Uterus (tissue), 2 donors: ENCODE measurements around the gene CRTC3.

Source experiments
- CTCF ChIP-seq, 4 experiments: fragments of 200-600 bp in 2 of 4; fragments of 450-650 bp in 2 of 4; sonication (generic) in 2 of 4; IDR thresholded peaks; one replicate each; pipeline ENCODE4 v1.5.1; 2016 to 2019; ENCODE audit warnings: antibody characterized with exemption in 4 of 4, mild to moderate bottlenecking in 2 of 4, moderate library complexity in 1 of 4
- POLR2A ChIP-seq, 2 donors: fragments of 450-650 bp; IDR thresholded peaks; one replicate each; pipeline ENCODE4 v1.6.1; 2016; ENCODE audit warnings: antibody characterized with exemption in 2 of 2, mild to moderate bottlenecking in 1 of 2, moderate library complexity in 1 of 2

GRCh38 chr15:90580099-90580498 lies 50.4 kb downstream of the CRTC3 start:
- TF ChIP-seq CTCF (IDR thresholded peaks at IDR 0.05) (no peak), POLR2A (IDR thresholded peaks at IDR 0.05) (no peak)
